DOHH2 (cell line): Measurements from ENCODE around the gene PRRG4.

ENCODE experiments used
- H3F3A ChIP-seq: fragments of 200-600 bp; sonication (generic), shearing (Covaris generic); 2 replicates; pipeline ENCODE4 v1.6.0; 2016; ENCODE audit warnings: antibody characterized with exemption, mild to moderate bottlenecking; ENCODE audit not compliant: control insufficient read depth, insufficient read depth
- H3K27ac ChIP-seq: fragments of 200-600 bp; sonication (generic); 2 replicates; pipeline ENCODE4 v1.5.1; 2014; ENCODE audit warnings: low read depth, mild to moderate bottlenecking, low read length, moderate library complexity
- H3K27me3 ChIP-seq: fragments of 200-600 bp; sonication (generic); 2 replicates; pipeline ENCODE4 v1.6.1; 2014; ENCODE audit warnings: mild to moderate bottlenecking, low read length, mixed read lengths; ENCODE audit not compliant: control insufficient read depth
- H3K36me3 ChIP-seq: fragments of 200-600 bp; sonication (generic); 2 replicates; pipeline ENCODE4 v1.6.1; 2014; ENCODE audit warnings: mild to moderate bottlenecking, low read length, moderate library complexity, mixed read lengths; ENCODE audit not compliant: control insufficient read depth
- H3K4me1 ChIP-seq: fragments of 200-600 bp; sonication (generic); 2 replicates; pipeline ENCODE4 v1.6.1; 2014; ENCODE audit warnings: mild to moderate bottlenecking, low read length, mixed read lengths; ENCODE audit not compliant: control insufficient read depth
- H3K4me2 ChIP-seq: fragments of 200-600 bp; sonication (generic); 2 replicates; pipeline ENCODE4 v1.6.0; 2014; ENCODE audit warnings: mild to moderate bottlenecking, low read length, moderate library complexity
- H3K4me3 ChIP-seq: fragments of 200-600 bp; sonication (generic); 2 replicates; pipeline ENCODE4 v1.5.1; 2014; ENCODE audit warnings: mild to moderate bottlenecking, low read length, mixed read lengths
- H3K79me2 ChIP-seq: fragments of 200-600 bp; sonication (generic); 2 replicates; pipeline ENCODE4 v1.6.1; 2014; ENCODE audit warnings: mild to moderate bottlenecking, low read length, mixed read lengths; ENCODE audit not compliant: control insufficient read depth
- H3K9me2 ChIP-seq: fragments of 200-600 bp; sonication (generic); replicated peaks from 2 replicates; pipeline ENCODE4 v1.6.1; 2014; ENCODE audit warnings: mild to moderate bottlenecking, low read length, mixed read lengths; ENCODE audit not compliant: control insufficient read depth
- H3K9me3 ChIP-seq: fragments of 200-600 bp; sonication (generic); 2 replicates; pipeline ENCODE4 v1.6.1; 2014; ENCODE audit warnings: antibody characterized with exemption, low read length, mixed read lengths; ENCODE audit not compliant: control insufficient read depth, insufficient read depth
- H4K20me1 ChIP-seq: fragments of 200-600 bp; sonication (generic); 2 replicates; pipeline ENCODE4 v1.6.0; 2014; ENCODE audit warnings: low read depth, mild to moderate bottlenecking, antibody characterized with exemption, low read length, moderate library complexity; ENCODE audit not compliant: control insufficient read depth, insufficient read depth
- EZH2phosphoT487 ChIP-seq: fragments of 200-600 bp; sonication (generic); IDR thresholded peaks from 2 replicates; pipeline ENCODE4 v1.6.1; 2017; ENCODE audit warnings: borderline replicate concordance, mild to moderate bottlenecking, antibody characterized with exemption, low read length, moderate library complexity, mixed read lengths
- TF ChIP-seq, protein P1 (sequence below): fragments of 200-600 bp; sonication (generic); IDR thresholded peaks from one replicate; pipeline ENCODE4 v1.5.1; 2014; ENCODE audit warnings: antibody characterized with exemption, mild to moderate bottlenecking, low read depth, low read length; ENCODE audit not compliant: poor library complexity, severe bottlenecking

Gene PRRG4

DNA sequence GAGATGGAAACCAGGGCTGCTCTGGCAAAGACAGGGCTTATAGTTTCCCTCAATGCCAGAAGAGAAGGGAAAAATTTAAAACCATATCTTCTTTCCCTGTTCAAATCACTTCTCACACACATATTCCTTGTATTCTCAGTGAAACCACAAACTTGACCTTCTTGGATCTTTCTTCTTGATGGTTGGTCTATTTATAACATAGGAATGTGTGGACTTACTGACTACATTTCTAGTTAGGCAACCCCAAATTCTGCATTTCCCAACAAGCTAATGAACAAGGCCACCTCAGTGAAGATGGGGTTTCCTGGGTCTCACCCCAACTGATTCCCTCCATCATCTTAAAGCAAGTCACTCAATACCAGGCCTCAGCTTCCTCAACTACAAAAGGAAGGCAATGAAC is 59.1 kb downstream of the PRRG4 start:
- H3K9me2 ChIP-seq, result no peaks in the 10 kb centered on the region
- H3K9me3 ChIP-seq, result no peaks in the 10 kb centered on the region
- TF ChIP-seq, protein P1, sequence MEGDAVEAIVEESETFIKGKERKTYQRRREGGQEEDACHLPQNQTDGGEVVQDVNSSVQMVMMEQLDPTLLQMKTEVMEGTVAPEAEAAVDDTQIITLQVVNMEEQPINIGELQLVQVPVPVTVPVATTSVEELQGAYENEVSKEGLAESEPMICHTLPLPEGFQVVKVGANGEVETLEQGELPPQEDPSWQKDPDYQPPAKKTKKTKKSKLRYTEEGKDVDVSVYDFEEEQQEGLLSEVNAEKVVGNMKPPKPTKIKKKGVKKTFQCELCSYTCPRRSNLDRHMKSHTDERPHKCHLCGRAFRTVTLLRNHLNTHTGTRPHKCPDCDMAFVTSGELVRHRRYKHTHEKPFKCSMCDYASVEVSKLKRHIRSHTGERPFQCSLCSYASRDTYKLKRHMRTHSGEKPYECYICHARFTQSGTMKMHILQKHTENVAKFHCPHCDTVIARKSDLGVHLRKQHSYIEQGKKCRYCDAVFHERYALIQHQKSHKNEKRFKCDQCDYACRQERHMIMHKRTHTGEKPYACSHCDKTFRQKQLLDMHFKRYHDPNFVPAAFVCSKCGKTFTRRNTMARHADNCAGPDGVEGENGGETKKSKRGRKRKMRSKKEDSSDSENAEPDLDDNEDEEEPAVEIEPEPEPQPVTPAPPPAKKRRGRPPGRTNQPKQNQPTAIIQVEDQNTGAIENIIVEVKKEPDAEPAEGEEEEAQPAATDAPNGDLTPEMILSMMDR, result no peak
- no peak for TF ChIP-seq EZH2phosphoT487
- no peaks in the 10 kb centered on the region for H4K20me1 ChIP-seq
- H3F3A ChIP-seq, result 0 out of 2 replicates have a peak, but pooled peaks cover 2% of the 10 kb centered on the region
- peaks cover 3% of the 10 kb centered on the region; the same call in 1 of the 2 replicates for H3K36me3 ChIP-seq
- no peak overlapping the region for H3K4me2 ChIP-seq
- H3K79me2 ChIP-seq, result peaks cover 8% of the 10 kb centered on the region
- H3K4me3 ChIP-seq, result no peak overlapping the region
- peaks cover 13% of the 10 kb centered on the region for H3K4me1 ChIP-seq
- H3K27ac ChIP-seq, result no peak overlapping the region
- H3K27me3 ChIP-seq, result no peaks in the 10 kb centered on the region

DNA sequence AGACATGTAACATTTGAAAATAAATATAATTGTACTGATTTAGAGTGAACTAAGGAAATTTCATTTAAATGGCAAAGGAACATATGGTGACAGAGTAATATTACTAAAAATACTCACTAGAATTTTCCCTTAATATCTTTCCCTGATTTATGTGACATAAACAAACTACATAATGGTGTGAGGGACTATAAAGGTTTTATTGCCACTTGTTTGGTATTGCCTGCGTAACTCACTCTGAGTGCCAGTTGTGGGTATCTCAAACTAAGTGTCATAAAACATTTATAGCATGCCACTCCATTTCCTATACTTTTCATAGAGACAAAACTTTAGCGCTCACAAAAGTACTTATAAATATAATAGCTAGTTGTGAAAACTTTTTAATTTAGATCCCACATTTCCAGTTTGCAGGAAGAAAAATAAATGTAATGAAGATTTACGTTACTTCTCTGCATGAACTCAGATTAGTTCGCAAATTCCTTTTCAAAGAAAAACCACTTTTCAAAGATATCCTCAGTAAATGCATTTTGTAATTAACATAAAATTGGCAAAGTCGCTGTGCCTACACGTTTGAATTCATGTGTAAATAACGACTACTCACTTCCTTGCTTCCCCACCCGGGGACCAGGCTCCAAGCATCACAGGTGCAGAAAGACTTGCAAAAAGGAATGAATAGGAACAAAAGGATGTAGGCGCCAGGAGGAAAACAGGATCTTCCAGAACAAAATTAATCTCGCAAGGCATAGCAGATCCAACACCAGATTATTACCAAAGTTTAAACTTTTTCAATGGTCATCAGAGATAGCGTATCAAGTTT is 61.3 kb downstream of the PRRG4 start:
- H3K27me3 ChIP-seq, result no peaks in the 10 kb centered on the region
- H3K4me1 ChIP-seq, result peaks cover 30% of the 10 kb centered on the region
- H3K9me2 ChIP-seq, result no peaks in the 10 kb centered on the region
- peaks cover 6% of the 10 kb centered on the region; the same call in 1 of the 2 replicates for H4K20me1 ChIP-seq
- peak overlapping the region; percentile 80 for H3K4me2 ChIP-seq
- peaks cover 22% of the 10 kb centered on the region for H3K36me3 ChIP-seq
- TF ChIP-seq, protein P1, result no peak
- no peak for TF ChIP-seq EZH2phosphoT487
- H3K9me3 ChIP-seq, result no peaks in the 10 kb centered on the region
- peak overlapping the region; percentile 84 for H3K4me3 ChIP-seq
- H3F3A ChIP-seq, result 0 out of 2 replicates have a peak, but pooled peaks cover 2% of the 10 kb centered on the region
- H3K79me2 ChIP-seq, result peaks cover 31% of the 10 kb centered on the region
- no peak overlapping the region for H3K27ac ChIP-seq

DNA sequence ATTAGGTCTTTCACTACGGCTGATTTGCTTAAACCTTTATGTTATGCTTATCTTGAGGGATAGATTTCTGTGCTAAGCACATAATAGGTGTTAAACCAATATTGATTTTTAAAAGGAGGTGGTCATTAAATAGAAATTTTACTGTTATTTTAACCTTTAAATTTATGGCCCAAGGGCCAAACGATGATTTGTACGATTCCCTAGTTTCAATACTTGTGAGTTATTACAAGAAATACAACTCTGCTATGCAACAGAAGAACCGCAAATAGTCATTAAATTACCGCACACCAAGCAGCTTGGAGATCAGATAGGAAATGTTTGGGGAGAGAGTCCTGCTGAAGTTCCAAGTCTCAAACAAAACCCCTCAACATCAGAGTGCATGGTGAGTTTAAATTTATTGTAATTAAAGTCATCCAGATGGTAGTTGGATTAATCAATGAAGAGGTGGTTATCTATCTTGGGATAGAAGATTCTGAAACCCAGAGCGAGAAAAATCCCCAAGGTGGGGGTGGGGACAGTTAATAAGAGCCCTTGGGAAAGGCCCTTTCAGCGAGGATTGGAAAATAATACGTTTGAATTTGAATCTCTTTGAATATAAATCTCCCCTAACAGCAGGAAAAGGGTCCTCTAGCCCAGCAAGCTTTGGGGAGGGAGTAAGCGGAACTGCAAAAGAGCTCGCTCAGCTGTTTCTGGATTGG is 62.1 kb downstream of the PRRG4 start:
- peak overlapping the region; percentile 82 for H3K27ac ChIP-seq
- H3K36me3 ChIP-seq, result peaks cover 26% of the 10 kb centered on the region
- H3K4me2 ChIP-seq, result peak overlapping the region; percentile 80
- H3K79me2 ChIP-seq, result peaks cover 38% of the 10 kb centered on the region
- H3K4me3 ChIP-seq, result peak overlapping the region; percentile 84
- no peaks in the 10 kb centered on the region for H3K9me2 ChIP-seq
- H3K9me3 ChIP-seq, result no peaks in the 10 kb centered on the region
- H4K20me1 ChIP-seq, result peaks cover 8% of the 10 kb centered on the region; the same call in 1 of the 2 replicates
- peaks cover 30% of the 10 kb centered on the region for H3K4me1 ChIP-seq
- TF ChIP-seq EZH2phosphoT487, result no peak
- TF ChIP-seq, protein P1, result no peak
- 0 out of 2 replicates have a peak, but pooled peaks cover 2% of the 10 kb centered on the region for H3F3A ChIP-seq
- no peaks in the 10 kb centered on the region for H3K27me3 ChIP-seq
